IMR-90 (cell line): ENCODE results near the gene MTA3.

Experiments used
- BHLHE40 ChIP-seq: fragments of 150-350 bp; IDR thresholded peaks from 2 replicates; pipeline ENCODE4 v1.6.1; 2016; ENCODE audit warnings: mild to moderate bottlenecking, low read depth, low read length
- CEBPB ChIP-seq: IDR thresholded peaks from 2 replicates; pipeline ENCODE4 v1.6.1; 2012; ENCODE audit warnings: low read depth, low read length, improper control_type of control experiment
- CTCF ChIP-seq: conservative IDR thresholded peaks from 2 replicates; pipeline ENCODE4 v1.5.1; 2012; ENCODE audit warnings: mild to moderate bottlenecking, low read depth, low read length, improper control_type of control experiment
- MAFK ChIP-seq: IDR thresholded peaks from 2 replicates; pipeline ENCODE4 v1.6.1; 2012; ENCODE audit warnings: low read depth, low read length, improper control_type of control experiment
- MAZ ChIP-seq: IDR thresholded peaks from 2 replicates; pipeline ENCODE4 v1.6.1; 2012; ENCODE audit warnings: low read depth, mild to moderate bottlenecking, low read length, improper control_type of control experiment, moderate library complexity, borderline replicate concordance
- NFE2L2 ChIP-seq: fragments of 150-350 bp; IDR thresholded peaks from 2 replicates; pipeline ENCODE4 v1.6.1; 2016; ENCODE audit warnings: low read depth, mild to moderate bottlenecking, low read length
- POLR2A ChIP-seq: IDR thresholded peaks from 2 replicates; pipeline ENCODE4 v1.6.1; 2012; ENCODE audit warnings: mild to moderate bottlenecking, low read depth, low read length
- RAD21 ChIP-seq: IDR thresholded peaks from 2 replicates; pipeline ENCODE4 v1.6.1; 2012; ENCODE audit warnings: low read length, improper control_type of control experiment
- RFX5 ChIP-seq: IDR thresholded peaks from 2 replicates; pipeline ENCODE4 v1.8.0; 2012; ENCODE audit warnings: low read depth, mild to moderate bottlenecking, low read length, moderate library complexity
- SMC3 ChIP-seq: fragments of 150-350 bp; IDR thresholded peaks from 2 replicates; pipeline ENCODE4 v1.6.1; 2016; ENCODE audit warnings: low read depth, mild to moderate bottlenecking, antibody characterized with exemption, low read length, moderate library complexity
- USF2 ChIP-seq: fragments of 150-350 bp; IDR thresholded peaks from 2 replicates; pipeline ENCODE4 v1.6.1; 2017; ENCODE audit warnings: mild to moderate bottlenecking, antibody characterized with exemption, low read length, low read depth
- TF ChIP-seq, protein P1 (sequence below): fragments of 150-350 bp; IDR thresholded peaks from 2 replicates; pipeline ENCODE4 v1.6.1; 2016; ENCODE audit warnings: low read depth, mild to moderate bottlenecking, low read length, moderate library complexity, borderline replicate concordance

- TF ChIP-seq CTCF = no peak
- TF ChIP-seq POLR2A = no peak
- no peak for TF ChIP-seq CEBPB
- TF ChIP-seq MAFK = no peak
- no peak for TF ChIP-seq BHLHE40
- TF ChIP-seq MAZ = no peak
- no peak for TF ChIP-seq USF2
- no peak for TF ChIP-seq RAD21
- no peak for TF ChIP-seq SMC3
- TF ChIP-seq, protein P1, sequence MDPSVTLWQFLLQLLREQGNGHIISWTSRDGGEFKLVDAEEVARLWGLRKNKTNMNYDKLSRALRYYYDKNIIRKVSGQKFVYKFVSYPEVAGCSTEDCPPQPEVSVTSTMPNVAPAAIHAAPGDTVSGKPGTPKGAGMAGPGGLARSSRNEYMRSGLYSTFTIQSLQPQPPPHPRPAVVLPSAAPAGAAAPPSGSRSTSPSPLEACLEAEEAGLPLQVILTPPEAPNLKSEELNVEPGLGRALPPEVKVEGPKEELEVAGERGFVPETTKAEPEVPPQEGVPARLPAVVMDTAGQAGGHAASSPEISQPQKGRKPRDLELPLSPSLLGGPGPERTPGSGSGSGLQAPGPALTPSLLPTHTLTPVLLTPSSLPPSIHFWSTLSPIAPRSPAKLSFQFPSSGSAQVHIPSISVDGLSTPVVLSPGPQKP = no peak
- TF ChIP-seq RFX5 = no peak
- TF ChIP-seq NFE2L2 = no peak
These were observed 206.8 kb downstream of the MTA3 start for GRCh38 chr2:42775186-42775585.
